ENCODE data around the gene TMEM123. TPM values are rescaled to one million over a fixed set of nuclear protein-coding genes. Genes with fewer than 3 reads are reported as not detected.

Gene TMEM123
- total and polyA plus RNA-seq, 10 of the 15 experiments (the other 5 are each of a cell fraction or from before 2014, with no cell fraction given), result 35.1 to 667 (median 123) TPM

DNA sequence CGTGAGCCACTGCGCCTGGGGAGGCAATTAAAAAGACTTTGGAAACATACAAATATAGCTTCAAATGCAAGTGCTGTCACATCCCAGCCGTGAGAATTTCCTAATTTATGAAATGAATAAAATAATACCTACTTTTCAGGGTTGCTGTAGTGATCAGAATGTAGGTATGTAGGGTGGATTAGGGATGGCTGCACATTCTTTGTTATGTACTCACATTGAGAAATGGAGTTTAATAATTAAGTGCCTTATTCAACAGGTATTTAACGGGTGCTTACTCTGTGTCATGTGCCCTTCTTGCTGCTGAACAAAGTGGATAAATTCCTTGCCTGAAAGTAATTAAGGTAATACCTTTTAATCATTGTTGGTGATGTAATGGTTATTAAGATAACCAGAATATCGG lies 41.0 kb upstream of the TMEM123 start (continued):
- TF ChIP-seq FOS (IDR thresholded peaks at IDR 0.05; ENCODE audit: borderline replicate concordance, extremely low read depth, insufficient read length) (no peak), GATAD2B (conservative IDR thresholded peaks at IDR 0.05; ENCODE audit: low read depth) (no peak)
- TF ChIP-seq, protein P1, sequence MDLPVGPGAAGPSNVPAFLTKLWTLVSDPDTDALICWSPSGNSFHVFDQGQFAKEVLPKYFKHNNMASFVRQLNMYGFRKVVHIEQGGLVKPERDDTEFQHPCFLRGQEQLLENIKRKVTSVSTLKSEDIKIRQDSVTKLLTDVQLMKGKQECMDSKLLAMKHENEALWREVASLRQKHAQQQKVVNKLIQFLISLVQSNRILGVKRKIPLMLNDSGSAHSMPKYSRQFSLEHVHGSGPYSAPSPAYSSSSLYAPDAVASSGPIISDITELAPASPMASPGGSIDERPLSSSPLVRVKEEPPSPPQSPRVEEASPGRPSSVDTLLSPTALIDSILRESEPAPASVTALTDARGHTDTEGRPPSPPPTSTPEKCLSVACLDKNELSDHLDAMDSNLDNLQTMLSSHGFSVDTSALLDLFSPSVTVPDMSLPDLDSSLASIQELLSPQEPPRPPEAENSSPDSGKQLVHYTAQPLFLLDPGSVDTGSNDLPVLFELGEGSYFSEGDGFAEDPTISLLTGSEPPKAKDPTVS (IDR thresholded peaks at IDR 0.05; ENCODE audit: low read depth, low read length), result no peak

DNA sequence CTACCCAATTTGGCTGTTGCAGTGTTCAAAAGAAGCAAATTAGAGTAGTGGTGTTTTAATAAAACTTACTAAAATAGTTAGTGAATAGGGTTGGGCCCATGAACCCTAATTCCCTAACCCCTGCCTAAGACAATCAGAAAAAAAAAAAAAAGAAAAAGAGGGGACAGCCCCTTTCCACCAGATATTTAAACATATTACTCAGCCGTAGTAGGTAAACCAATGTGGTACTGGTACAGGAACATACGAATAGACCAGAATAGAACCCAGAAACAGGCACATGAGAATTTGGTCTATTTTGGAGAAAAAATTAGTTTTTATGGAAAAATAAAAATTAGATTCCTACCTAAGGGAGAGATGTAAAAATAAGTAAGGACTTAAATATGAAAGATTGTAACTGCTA lies 39.4 kb upstream of the TMEM123 start:
- in situ Hi-C loops (cut with MboI) (loop anchor here (25.0 kb wide), 1 partner anchor 105 kb away; no protein-coding TSS in a partner anchor), intact Hi-C loops (cut with micrococcal nuclease; ENCODE audit: unreplicated experiment) (loop anchor here (2.0 kb wide), 1 partner anchor 17 kb away; no protein-coding TSS in a partner anchor)
- WGBS (ENCODE audit: insufficient coverage, insufficient replicate concordance, low lambda C conversion rate, missing lambda C conversion rate), result 53% methylated on average over 2 of the region's 2 CpGs
- Histone ChIP-seq H3K27ac (ENCODE audit: control insufficient read depth, insufficient read depth) (no peak overlapping the region), H3K9me3 (replicated peaks; ENCODE audit: control insufficient read depth, insufficient read depth, low read length) (no peaks in the 10 kb centered on the region), H2AFZ (ENCODE audit: control insufficient read depth, low read depth, low read length) (no peak overlapping the region), H3K9ac (ENCODE audit: control insufficient read depth, insufficient read depth, low read length) (no peak overlapping the region), H3K4me3 (no peak overlapping the region), H3K4me2 (ENCODE audit: control insufficient read depth, insufficient read depth) (no peak overlapping the region), H3K79me2 (ENCODE audit: control insufficient read depth, insufficient read depth, low read length) (no peaks in the 10 kb centered on the region), H4K20me1 (ENCODE audit: control insufficient read depth, insufficient read depth) (no peaks in the 10 kb centered on the region), H3K4me1 (ENCODE audit: control insufficient read depth, insufficient read depth, low read length) (peaks cover 23% of the 10 kb centered on the region), H3K27me3 (replicated peaks in 1 of 2; ENCODE audit: control insufficient read depth in 2 of 2, insufficient read depth in 2 of 2, low read length in 1 of 2) (0 out of 4 replicates have a peak, but pooled peaks cover 0 to 3% of the 10 kb centered on the region in 2 experiments), H3K36me3 (ENCODE audit: control insufficient read depth in 2 of 2, insufficient read depth in 2 of 2, low read length in 1 of 2) (no peaks in the 10 kb centered on the region)
- FAIRE-seq (no peak), DNase-seq (ENCODE audit: low read depth, low spot score) (no peak), ATAC-seq (no peak)
- BruUV-seq (replicated peaks), result no TSS peak
- POLR2A ChIA-PET, result no interaction called here
- RAD21 ChIA-PET (ENCODE audit: unreplicated experiment), result interaction anchor here (0.7 to 3.6 kb wide), 10 partner anchors 13 to 198 kb away, joined by 3 to 25 read pairs (median 4); no protein-coding TSS in a partner anchor
- SMC1A ChIA-PET (ENCODE audit: uncharacterized antibody, unreplicated experiment), result interaction anchor here (0.6 to 4.5 kb wide), 19 partner anchors 12 to 177 kb away, joined by 3 to 56 read pairs (median 4); no protein-coding TSS in a partner anchor
- TF ChIP-seq, protein P2, sequence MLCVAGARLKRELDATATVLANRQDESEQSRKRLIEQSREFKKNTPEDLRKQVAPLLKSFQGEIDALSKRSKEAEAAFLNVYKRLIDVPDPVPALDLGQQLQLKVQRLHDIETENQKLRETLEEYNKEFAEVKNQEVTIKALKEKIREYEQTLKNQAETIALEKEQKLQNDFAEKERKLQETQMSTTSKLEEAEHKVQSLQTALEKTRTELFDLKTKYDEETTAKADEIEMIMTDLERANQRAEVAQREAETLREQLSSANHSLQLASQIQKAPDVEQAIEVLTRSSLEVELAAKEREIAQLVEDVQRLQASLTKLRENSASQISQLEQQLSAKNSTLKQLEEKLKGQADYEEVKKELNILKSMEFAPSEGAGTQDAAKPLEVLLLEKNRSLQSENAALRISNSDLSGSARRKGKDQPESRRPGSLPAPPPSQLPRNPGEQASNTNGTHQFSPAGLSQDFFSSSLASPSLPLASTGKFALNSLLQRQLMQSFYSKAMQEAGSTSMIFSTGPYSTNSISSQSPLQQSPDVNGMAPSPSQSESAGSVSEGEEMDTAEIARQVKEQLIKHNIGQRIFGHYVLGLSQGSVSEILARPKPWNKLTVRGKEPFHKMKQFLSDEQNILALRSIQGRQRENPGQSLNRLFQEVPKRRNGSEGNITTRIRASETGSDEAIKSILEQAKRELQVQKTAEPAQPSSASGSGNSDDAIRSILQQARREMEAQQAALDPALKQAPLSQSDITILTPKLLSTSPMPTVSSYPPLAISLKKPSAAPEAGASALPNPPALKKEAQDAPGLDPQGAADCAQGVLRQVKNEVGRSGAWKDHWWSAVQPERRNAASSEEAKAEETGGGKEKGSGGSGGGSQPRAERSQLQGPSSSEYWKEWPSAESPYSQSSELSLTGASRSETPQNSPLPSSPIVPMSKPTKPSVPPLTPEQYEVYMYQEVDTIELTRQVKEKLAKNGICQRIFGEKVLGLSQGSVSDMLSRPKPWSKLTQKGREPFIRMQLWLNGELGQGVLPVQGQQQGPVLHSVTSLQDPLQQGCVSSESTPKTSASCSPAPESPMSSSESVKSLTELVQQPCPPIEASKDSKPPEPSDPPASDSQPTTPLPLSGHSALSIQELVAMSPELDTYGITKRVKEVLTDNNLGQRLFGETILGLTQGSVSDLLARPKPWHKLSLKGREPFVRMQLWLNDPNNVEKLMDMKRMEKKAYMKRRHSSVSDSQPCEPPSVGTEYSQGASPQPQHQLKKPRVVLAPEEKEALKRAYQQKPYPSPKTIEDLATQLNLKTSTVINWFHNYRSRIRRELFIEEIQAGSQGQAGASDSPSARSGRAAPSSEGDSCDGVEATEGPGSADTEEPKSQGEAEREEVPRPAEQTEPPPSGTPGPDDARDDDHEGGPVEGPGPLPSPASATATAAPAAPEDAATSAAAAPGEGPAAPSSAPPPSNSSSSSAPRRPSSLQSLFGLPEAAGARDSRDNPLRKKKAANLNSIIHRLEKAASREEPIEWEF (IDR thresholded peaks at IDR 0.05; ENCODE audit: insufficient replicate concordance, low read depth, low read length), result no peak
- TF ChIP-seq JUNB (IDR thresholded peaks at IDR 0.05) (peak; percentile 32; the same call in 1 of the 2 replicates), TCF7 (IDR thresholded peaks at IDR 0.05; ENCODE audit: borderline replicate concordance) (no peak), CBX3 (IDR thresholded peaks at IDR 0.05; ENCODE audit: borderline replicate concordance, low read depth) (no peak), SREBF2 (IDR thresholded peaks at IDR 0.05; ENCODE audit: low read length) (no peak), IKZF2 (IDR thresholded peaks at IDR 0.05) (peak in 1 of 2 experiments; percentile 12; a peak in 1 of 4 replicates)
- CTCF ChIA-PET, result interaction anchor here (1.0 to 4.8 kb wide), 13 partner anchors 14 to 204 kb away, joined by 3 to 42 read pairs (median 10); no protein-coding TSS in a partner anchor

Data from GM12878 (cell line).